Progenitor cell of endocrine pancreas (in vitro differentiated cells): ENCODE results near the gene CDSN. TPM values are rescaled to one million over a fixed set of nuclear protein-coding genes. Genes with fewer than 3 reads are reported as not detected.

Experiments
- DNase-seq: peaks from one replicate; pipeline ENCODE4 v3.0.0; 2021; ENCODE audit warnings: low spot score; ENCODE audit not compliant: unreplicated experiment
- H3K27ac Mint-ChIP-seq: 2 replicates; pipeline ENCODE4 v1.8.0; 2021; ENCODE audit warnings: mild to moderate bottlenecking, moderate library complexity, mixed read lengths
- H3K27me3 Mint-ChIP-seq: 2 replicates; pipeline ENCODE4 v1.8.0; 2021; ENCODE audit warnings: mixed read lengths
- H3K36me3 Mint-ChIP-seq: 2 replicates; pipeline ENCODE4 v1.8.0; 2022; ENCODE audit warnings: mixed read lengths; ENCODE audit not compliant: insufficient read depth
- H3K4me1 Mint-ChIP-seq: 2 replicates; pipeline ENCODE4 v1.8.0; 2021; ENCODE audit warnings: low read depth, mixed read lengths
- H3K4me3 Mint-ChIP-seq: 2 replicates; pipeline ENCODE4 v1.8.0; 2021; ENCODE audit warnings: low read depth, mild to moderate bottlenecking, moderate library complexity, mixed read lengths
- H3K9me3 Mint-ChIP-seq: 2 replicates; pipeline ENCODE4 v1.8.0; 2021; ENCODE audit warnings: low read depth, mixed read lengths
- total RNA-seq: library from RNA; stranded (reverse); gene quantifications from 2 replicates; pipeline ENCODE4 v1.2.1, GENCODE V29; 2021
- TF ChIP-seq, protein P1 (sequence below): fragments of 200-600 bp; sonication (generic); IDR thresholded peaks from one replicate; pipeline ENCODE4 v1.5.0; 2021; ENCODE audit warnings: antibody characterized with exemption, mild to moderate bottlenecking; ENCODE audit not compliant: unreplicated experiment

Gene CDSN
- total RNA-seq, 1 donor from 2014 or later: not detected

DNA sequence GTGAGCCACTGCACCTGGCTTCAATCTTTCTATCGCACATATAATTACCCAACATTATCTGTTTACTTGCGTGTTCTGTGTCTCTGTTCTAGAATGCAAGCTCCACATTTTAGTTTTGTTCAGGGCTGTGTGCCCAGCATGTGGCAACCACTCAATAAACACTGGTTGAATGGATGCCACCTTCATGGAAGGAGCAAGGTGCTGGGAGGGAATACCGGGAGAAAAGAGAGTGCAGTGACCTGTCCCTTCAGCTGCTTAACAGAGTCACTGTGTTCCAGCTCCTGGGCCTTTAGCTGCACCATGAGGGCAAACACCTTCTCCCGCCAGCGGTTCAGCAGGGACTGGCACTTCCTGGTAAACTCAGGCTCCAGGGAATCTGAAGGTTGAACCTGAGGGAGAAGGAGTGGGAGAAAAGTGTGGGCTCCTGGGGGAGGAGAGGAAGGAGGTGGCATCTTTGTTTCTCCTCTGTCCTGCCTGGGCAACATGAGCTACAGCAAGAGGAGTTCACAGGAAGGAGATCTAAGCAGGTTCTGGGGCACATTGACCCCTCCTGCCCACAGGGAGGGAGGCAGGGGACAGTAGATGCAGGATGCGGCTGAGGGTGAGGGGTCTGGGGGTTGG lies 29.7 kb upstream of the CDSN start:
- TF ChIP-seq, protein P1, sequence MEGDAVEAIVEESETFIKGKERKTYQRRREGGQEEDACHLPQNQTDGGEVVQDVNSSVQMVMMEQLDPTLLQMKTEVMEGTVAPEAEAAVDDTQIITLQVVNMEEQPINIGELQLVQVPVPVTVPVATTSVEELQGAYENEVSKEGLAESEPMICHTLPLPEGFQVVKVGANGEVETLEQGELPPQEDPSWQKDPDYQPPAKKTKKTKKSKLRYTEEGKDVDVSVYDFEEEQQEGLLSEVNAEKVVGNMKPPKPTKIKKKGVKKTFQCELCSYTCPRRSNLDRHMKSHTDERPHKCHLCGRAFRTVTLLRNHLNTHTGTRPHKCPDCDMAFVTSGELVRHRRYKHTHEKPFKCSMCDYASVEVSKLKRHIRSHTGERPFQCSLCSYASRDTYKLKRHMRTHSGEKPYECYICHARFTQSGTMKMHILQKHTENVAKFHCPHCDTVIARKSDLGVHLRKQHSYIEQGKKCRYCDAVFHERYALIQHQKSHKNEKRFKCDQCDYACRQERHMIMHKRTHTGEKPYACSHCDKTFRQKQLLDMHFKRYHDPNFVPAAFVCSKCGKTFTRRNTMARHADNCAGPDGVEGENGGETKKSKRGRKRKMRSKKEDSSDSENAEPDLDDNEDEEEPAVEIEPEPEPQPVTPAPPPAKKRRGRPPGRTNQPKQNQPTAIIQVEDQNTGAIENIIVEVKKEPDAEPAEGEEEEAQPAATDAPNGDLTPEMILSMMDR: no peak
- Mint-ChIP-seq H3K36me3 (peaks cover 12% of the 10 kb centered on the region), H3K4me1 (no peaks in the 10 kb centered on the region), H3K27me3 (no peaks in the 10 kb centered on the region), H3K9me3 (no peaks in the 10 kb centered on the region), H3K27ac (no peak overlapping the region), H3K4me3 (no peak overlapping the region)
- no peak for DNase-seq

DNA sequence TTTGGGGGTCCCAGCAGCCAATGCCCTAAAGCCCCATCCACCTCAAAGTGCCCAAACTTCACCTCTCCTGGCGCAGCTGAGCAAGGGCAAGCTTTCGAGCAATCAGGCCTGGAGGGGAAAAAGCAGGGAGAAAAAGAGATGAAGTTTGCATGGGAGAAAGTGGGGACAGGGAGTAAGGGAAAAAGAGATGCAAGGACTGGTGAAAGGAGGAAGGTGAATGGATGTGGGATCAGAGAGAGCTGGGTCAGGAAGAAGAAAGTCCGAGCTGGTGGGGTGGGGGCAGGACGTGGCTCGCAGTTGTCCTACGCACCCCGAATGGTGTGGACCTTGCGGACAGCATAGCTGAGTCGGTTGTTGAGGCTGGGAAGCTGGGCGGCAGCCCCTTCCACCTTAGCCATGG lies 25.1 kb upstream of the CDSN start:
- Mint-ChIP-seq H3K4me1 (no peaks in the 10 kb centered on the region), H3K4me3 (no peak overlapping the region), H3K9me3 (no peaks in the 10 kb centered on the region), H3K27me3 (no peaks in the 10 kb centered on the region), H3K36me3 (peaks cover 6% of the 10 kb centered on the region), H3K27ac (no peak overlapping the region)
- no peak for DNase-seq
- TF ChIP-seq, protein P1: no peak

DNA sequence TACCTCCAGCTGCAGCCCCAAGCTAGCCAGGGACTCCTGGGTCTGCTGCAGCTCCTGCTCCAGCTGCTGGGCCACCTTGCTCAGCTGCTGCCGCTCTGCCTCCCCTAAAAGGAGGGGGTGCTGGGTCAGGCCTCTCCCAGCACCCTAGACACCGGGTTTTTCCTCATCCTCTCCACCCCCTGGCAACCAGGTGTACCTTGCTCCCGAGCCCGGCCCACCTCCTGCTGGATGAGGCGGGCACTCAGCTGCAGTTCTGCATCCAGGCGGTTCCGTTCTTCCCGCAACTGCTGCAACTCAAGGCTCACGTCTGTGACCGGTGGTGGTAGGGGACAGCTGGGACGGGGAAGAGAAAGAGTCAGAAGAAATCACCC lies 24.7 kb upstream of the CDSN start:
- no peak for DNase-seq
- H3K4me1 Mint-ChIP-seq: no peaks in the 10 kb centered on the region
- H3K36me3 Mint-ChIP-seq: peaks cover 6% of the 10 kb centered on the region
- TF ChIP-seq, protein P1: no peak
- peaks cover 2% of the 10 kb centered on the region for H3K27me3 Mint-ChIP-seq
- H3K9me3 Mint-ChIP-seq: no peaks in the 10 kb centered on the region
- H3K27ac Mint-ChIP-seq: no peak overlapping the region
- no peak overlapping the region for H3K4me3 Mint-ChIP-seq

DNA sequence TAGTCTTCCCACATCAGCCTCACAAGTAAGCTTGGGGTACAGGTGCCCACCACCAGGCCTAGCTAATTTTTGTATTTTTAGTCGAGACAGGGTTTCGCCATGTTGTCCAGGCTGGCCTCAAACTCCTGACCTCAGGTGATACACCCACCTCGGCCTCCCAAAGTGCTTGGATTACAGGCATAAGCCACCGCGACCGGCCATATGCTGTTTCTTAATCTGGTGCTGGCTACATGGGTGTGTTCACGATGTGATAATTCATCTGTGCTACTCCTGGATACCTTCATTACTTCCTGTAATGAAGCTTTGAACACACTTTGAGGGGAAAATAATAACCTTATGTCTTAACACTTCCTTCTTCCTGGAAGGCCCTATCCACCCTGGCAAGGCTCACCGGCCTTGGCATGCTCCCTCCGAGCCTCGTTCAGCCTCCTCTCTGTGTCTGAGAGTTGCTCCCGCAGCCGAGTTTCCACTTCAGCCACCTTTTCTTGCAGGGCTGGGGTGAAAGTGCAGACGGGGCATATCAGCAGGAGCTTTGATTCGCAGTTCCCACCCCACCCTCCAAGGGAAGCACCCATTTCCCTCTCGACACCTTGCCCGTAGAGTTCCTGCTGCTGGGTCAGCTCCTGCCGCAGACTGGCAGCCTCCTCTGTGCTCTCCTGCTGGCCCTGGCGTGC lies 24.2 kb upstream of the CDSN start:
- TF ChIP-seq, protein P1: no peak
- H3K9me3 Mint-ChIP-seq: no peaks in the 10 kb centered on the region
- DNase-seq: no peak
- no peak overlapping the region for H3K4me3 Mint-ChIP-seq
- peaks cover 4% of the 10 kb centered on the region for H3K36me3 Mint-ChIP-seq
- H3K27me3 Mint-ChIP-seq: peaks cover 7% of the 10 kb centered on the region
- no peak overlapping the region for H3K27ac Mint-ChIP-seq
- H3K4me1 Mint-ChIP-seq: no peaks in the 10 kb centered on the region

DNA sequence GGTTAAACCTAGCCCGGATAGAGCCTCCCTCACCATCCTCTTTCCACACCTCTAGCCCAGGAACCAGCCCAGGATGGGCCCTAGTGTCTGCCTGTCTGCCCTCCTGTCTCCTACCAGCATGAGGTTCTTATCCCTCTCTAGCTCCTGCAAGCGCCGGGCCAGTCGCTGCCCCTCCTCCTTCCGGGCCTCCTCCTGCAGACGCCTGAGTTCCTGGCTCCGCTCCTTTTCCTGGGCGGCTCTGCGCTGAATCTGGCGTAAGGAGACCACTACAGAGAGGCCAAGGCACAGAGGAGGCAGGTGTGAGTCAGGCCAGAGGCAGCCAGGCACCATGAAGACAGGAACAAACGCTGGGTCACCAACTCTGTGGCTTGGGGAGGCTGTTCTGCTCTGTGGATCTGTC lies 22.9 kb upstream of the CDSN start:
- no peak for DNase-seq
- Mint-ChIP-seq H3K4me3 (no peak overlapping the region), H3K4me1 (no peaks in the 10 kb centered on the region), H3K27me3 (peaks cover 12% of the 10 kb centered on the region), H3K9me3 (no peaks in the 10 kb centered on the region), H3K27ac (no peak overlapping the region), H3K36me3 (peaks cover 4% of the 10 kb centered on the region)
- TF ChIP-seq, protein P1: no peak
